Activated CD8-positive, alpha-beta T cell treated with anti-CD3 and anti-CD28 coated beads, Interleukin-2, amount 10 ng/mL, durations not matched to agents 7 days and 5 days (primary cell): ENCODE results near the gene GNAT2. TPM values are rescaled to one million over a fixed set of nuclear protein-coding genes. Genes with fewer than 3 reads are reported as not detected.

Experiments
- ATAC-seq: fragments of 150-1000 bp; cut with Tn5 transposase; one replicate; pipeline ENCODE4 v1.10.0; 2021; ENCODE audit warnings: moderate library complexity
- CTCF ChIA-PET: fragments of 350-600 bp; sonication (Branson Sonifier 250); formaldehyde crosslinking; loops from one replicate; lab custom pipeline; 2021; ENCODE audit warnings: antibody characterized with exemption; lab: Charles Lee
- POLR2A ChIA-PET: fragments of 350-600 bp; sonication (Branson Sonifier 250); formaldehyde crosslinking; loops from one replicate; lab custom pipeline; 2021; ENCODE audit warnings: antibody characterized with exemption; lab: Charles Lee
- DNase-seq: peaks from one replicate; pipeline ENCODE4 v3.0.0-alpha.2; 2020
- H3K27ac Mint-ChIP-seq: one replicate; pipeline ENCODE4 v1.8.0; 2021; ENCODE audit warnings: mild to moderate bottlenecking, mixed read lengths
- H3K27me3 Mint-ChIP-seq: one replicate; pipeline ENCODE4 v1.8.0; 2021; ENCODE audit warnings: low read depth, mixed read lengths
- H3K36me3 Mint-ChIP-seq: one replicate; pipeline ENCODE4 v1.8.0; 2021; ENCODE audit warnings: low read depth, mixed read lengths
- H3K4me1 Mint-ChIP-seq: one replicate; pipeline ENCODE4 v1.8.0; 2021; ENCODE audit warnings: low read depth, mixed read lengths
- H3K4me3 Mint-ChIP-seq: one replicate; pipeline ENCODE4 v1.8.0; 2021; ENCODE audit warnings: mild to moderate bottlenecking, mixed read lengths
- H3K9me3 Mint-ChIP-seq: one replicate; pipeline ENCODE4 v1.8.0; 2022; ENCODE audit warnings: mixed read lengths; ENCODE audit not compliant: insufficient read depth
- total RNA-seq, 2 experiments: library from RNA; stranded (reverse); gene quantifications; one replicate each; pipeline ENCODE4 v1.2.3, GENCODE V29; 2021

The GNAT2 gene
- total RNA-seq, 2 experiments from 2014 or later, result not detected

DNA sequence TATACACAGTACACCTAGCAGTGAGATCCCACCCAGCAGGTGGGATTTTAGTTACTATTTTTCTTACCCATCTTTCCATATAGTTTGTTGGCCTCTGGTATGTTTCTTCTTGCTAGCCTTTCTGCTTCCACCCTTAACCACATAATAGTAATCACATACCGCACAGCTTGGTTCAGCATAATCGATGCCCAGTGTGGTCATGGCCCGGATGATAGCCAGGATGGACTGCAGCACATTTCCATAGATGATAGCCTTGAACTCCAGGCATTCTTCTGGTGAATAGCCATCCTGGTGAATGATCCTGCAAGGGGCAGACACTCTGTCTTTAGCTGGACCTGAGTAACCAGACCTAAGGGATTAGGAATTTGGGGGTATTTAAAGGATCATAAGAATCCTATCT, 9.5 kb downstream of the GNAT2 start:
- ATAC-seq, result no peak
- Mint-ChIP-seq H3K27me3 (peaks cover 3% of the 10 kb centered on the region), H3K9me3 (no peaks in the 10 kb centered on the region), H3K4me3 (no peak overlapping the region), H3K36me3 (no peaks in the 10 kb centered on the region), H3K27ac (no peak overlapping the region), H3K4me1 (no peaks in the 10 kb centered on the region)
- ChIA-PET POLR2A (no interaction called here), CTCF (interaction anchor here (1.0 to 1.3 kb wide), 4 partner anchors 11 to 64 kb away, joined by 3 to 8 read pairs (median 4); no protein-coding TSS in a partner anchor)
- DNase-seq, result no peak

DNA sequence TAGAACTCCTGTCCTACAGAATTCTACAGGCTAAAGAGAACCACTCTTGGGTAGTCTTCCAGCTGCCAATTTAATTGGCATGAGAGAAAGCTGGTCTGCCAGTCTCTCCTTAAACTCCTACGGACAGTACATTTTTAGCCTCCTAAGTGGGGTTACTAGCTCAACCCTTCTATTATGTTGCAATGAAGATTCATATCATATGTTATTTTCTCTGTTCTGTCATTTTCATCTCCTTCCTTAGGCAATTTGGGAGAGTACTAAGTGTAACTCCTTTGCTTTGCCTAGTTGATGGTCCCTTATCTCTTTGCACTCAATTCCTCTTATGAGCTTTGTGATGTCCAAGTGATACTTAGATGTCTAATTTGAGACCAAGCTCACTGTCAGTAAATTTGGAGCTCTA, 14.0 kb downstream of the GNAT2 start:
- Mint-ChIP-seq H3K4me1 (peaks cover 3% of the 10 kb centered on the region), H3K27ac (no peak overlapping the region), H3K27me3 (no peaks in the 10 kb centered on the region), H3K4me3 (no peak overlapping the region), H3K9me3 (no peaks in the 10 kb centered on the region), H3K36me3 (peaks cover 3% of the 10 kb centered on the region)
- POLR2A ChIA-PET, result no interaction called here
- ATAC-seq, result no peak
- CTCF ChIA-PET, result interaction anchor here (1.4 to 1.9 kb wide), 2 partner anchors 34 to 57 kb away, joined by 5 to 9 read pairs; partner anchors contain the start of gene GNAI3
- no peak for DNase-seq

DNA sequence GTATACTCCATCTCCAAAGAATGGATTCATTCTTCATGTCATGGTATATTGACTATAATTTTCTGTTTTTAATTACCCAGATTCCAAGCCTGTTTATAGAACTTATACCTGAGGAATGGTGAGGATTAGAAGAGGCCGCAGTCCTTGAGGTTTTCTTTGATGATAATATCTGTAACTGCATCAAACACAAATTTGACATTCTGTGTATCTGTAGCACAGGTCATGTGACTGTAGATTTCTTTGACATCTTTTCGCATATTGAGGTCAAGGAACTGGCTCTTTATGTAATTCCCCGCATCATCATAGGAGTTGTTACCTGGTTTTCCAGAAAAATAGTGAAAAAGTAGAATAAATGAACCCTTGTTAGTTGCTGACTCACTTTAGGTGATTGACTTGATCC, 16.2 kb downstream of the GNAT2 start:
- Mint-ChIP-seq H3K36me3 (peaks cover 17% of the 10 kb centered on the region), H3K4me3 (no peak overlapping the region), H3K27ac (no peak overlapping the region), H3K4me1 (peaks cover 3% of the 10 kb centered on the region), H3K27me3 (no peaks in the 10 kb centered on the region), H3K9me3 (no peaks in the 10 kb centered on the region)
- ChIA-PET CTCF (no interaction called here), POLR2A (no interaction called here)
- ATAC-seq (no peak), DNase-seq (no peak)

DNA sequence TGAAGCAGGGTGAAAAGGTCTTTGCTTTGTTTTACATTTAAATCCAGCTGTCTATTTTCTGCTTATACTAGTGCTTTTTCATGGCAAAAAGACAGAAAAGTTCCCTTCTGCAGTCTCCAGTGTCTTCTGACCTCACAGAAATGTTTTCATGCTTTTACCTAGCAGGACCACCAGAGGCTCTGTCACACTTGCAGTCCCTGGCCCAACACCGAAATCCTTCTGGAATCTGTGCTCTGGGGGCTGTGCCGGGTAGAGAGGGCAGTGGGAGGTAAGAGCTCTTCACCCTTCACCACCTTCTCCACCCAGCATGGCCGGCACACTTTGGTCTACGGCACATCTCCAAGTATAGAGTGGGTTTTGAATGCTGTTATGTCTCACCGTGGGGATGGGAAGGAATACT, 20.8 kb downstream of the GNAT2 start:
- Mint-ChIP-seq H3K27me3 (no peaks in the 10 kb centered on the region), H3K4me3 (no peak overlapping the region), H3K36me3 (peaks cover 43% of the 10 kb centered on the region), H3K27ac (no peak overlapping the region), H3K4me1 (peaks cover 3% of the 10 kb centered on the region), H3K9me3 (no peaks in the 10 kb centered on the region)
- ATAC-seq, result no peak
- CTCF ChIA-PET, result interaction anchor here (1.6 kb wide), 1 partner anchor 10 kb away, joined by 4 read pairs; no protein-coding TSS in a partner anchor
- no peak for DNase-seq
- POLR2A ChIA-PET, result no interaction called here

DNA sequence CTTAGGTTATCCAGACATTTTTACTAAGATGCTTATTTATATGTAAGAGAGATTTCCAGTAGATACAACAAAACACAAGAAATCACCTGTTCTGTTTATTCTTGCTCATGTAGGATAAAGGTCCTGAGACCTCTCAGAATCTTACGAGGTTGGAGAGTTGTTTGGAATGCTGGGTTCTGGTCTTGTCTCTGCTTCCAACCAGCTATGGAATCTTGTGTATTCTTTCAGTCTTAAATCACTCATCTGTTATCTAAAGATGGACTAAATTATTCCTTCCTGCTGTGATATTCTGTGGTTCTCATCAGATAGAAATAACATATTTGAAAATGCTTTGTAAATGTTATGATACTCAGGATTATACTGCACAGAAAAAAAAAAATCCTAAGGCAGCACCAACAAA, 21.3 kb downstream of the GNAT2 start:
- Mint-ChIP-seq H3K36me3 (peaks cover 45% of the 10 kb centered on the region), H3K27ac (no peak overlapping the region), H3K4me1 (peaks cover 3% of the 10 kb centered on the region), H3K9me3 (no peaks in the 10 kb centered on the region), H3K27me3 (no peaks in the 10 kb centered on the region), H3K4me3 (no peak overlapping the region)
- CTCF ChIA-PET, result interaction anchor here (1.6 kb wide), 1 partner anchor 11 kb away, joined by 4 read pairs; no protein-coding TSS in a partner anchor
- POLR2A ChIA-PET, result interaction anchor here (1.2 kb wide), 1 partner anchor 50 kb away, joined by 3 read pairs; the partner anchor contains the start of gene GNAI3
- no peak for ATAC-seq
- DNase-seq, result no peak

DNA sequence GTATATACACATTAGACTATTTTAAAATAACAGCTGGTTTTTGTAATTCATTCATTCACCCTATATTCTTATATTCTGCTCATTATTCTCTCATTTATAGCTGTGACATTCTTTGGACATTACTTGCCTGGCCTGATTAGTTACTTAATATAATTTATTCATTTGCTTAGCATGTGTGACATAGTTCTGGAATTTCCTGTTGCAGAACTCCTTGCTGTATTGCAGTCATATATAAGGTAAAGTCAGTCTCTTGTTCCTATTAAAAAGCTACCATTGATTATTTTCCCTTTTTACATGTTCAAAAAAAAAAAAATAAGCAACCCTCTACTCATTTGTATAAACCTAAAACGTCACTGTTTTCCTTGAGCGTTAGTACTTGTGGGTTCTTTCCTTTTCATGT, 23.9 kb downstream of the GNAT2 start:
- ATAC-seq (no peak), DNase-seq (no peak)
- Mint-ChIP-seq H3K9me3 (no peaks in the 10 kb centered on the region), H3K27me3 (no peaks in the 10 kb centered on the region), H3K36me3 (peaks cover 58% of the 10 kb centered on the region), H3K4me3 (no peak overlapping the region), H3K4me1 (no peaks in the 10 kb centered on the region), H3K27ac (no peak overlapping the region)
- ChIA-PET POLR2A (interaction anchor here (0.9 kb wide), 1 partner anchor 13 kb away, joined by 3 read pairs; no protein-coding TSS in a partner anchor), CTCF (interaction anchor here (0.6 to 2.1 kb wide), 2 partner anchors 44 to 63 kb away, joined by 3 to 5 read pairs; no protein-coding TSS in a partner anchor)

DNA sequence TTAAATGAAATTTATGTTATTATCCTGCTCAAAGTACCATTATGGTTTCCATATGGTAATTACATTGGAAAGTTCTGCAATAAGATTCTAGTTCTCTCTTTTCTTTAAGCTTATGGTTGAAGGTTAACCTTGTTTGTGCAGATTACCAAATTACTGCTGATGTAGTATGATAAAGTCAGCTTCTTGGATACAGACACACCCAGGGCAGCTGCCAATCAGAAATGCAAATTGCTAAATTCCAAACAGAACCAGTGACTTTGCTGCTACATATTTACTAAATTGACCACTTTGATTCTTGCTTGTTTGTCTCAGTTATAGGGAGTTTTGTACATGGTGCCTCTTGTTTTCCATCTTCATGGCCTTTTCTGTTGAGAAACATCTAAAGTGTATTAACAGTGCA, 26.5 kb downstream of the GNAT2 start:
- no peak for ATAC-seq
- H3K4me1 Mint-ChIP-seq, result no peaks in the 10 kb centered on the region
- H3K27ac Mint-ChIP-seq, result no peak overlapping the region
- POLR2A ChIA-PET, result no interaction called here
- H3K4me3 Mint-ChIP-seq, result no peak overlapping the region
- no peaks in the 10 kb centered on the region for H3K9me3 Mint-ChIP-seq
- H3K36me3 Mint-ChIP-seq, result peaks cover 58% of the 10 kb centered on the region
- H3K27me3 Mint-ChIP-seq, result no peaks in the 10 kb centered on the region
- CTCF ChIA-PET, result interaction anchor here (0.9 to 1.1 kb wide), 3 partner anchors 9 to 47 kb away, joined by 3 to 4 read pairs (median 3); no protein-coding TSS in a partner anchor
- no peak for DNase-seq

DNA sequence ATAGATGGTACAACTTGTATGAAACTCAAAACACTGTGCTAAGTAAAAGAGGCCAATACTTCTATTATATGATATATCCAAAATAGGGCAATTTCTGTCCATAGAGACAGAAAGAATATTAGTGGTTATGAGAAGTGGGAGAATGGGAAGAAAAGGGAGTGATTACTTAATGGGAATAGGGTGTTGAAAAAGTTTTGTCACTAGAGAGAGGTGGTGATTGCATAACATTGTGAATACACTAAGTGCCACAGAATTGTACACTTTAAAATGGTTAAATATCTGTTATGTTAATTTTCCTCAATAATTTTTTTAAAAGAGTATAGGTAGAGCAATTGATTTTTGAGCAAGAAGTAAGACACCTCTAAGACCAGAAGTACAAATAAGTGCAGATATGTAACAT, 29.7 kb downstream of the GNAT2 start:
- CTCF ChIA-PET, result no interaction called here
- Mint-ChIP-seq H3K27me3 (no peaks in the 10 kb centered on the region), H3K36me3 (peaks cover 62% of the 10 kb centered on the region), H3K4me3 (no peak overlapping the region), H3K27ac (no peak overlapping the region), H3K4me1 (no peaks in the 10 kb centered on the region), H3K9me3 (no peaks in the 10 kb centered on the region)
- DNase-seq (no peak), ATAC-seq (no peak)
- POLR2A ChIA-PET, result interaction anchor here (1.2 kb wide), 1 partner anchor 11 kb away, joined by 5 read pairs; no protein-coding TSS in a partner anchor

DNA sequence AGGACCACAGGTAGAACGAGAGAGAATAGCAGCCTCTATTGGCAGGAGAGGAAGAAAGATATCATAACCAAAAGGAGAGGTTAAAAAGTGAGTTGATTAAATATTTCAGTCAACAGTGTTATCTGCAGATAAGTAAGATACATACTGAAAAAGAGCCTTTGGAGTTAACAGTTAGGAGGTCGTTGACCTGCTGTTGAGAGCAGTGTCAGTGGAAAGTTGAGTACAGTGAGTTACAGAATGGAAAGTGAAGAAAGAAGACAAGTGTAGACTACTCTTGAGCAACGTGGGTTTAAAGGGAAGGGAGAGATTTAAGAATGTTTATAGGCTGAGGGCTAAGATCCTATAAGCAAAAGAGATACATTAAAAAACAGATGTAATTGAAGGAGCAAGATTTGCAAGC, 30.2 kb downstream of the GNAT2 start:
- H3K27me3 Mint-ChIP-seq, result no peaks in the 10 kb centered on the region
- H3K4me1 Mint-ChIP-seq, result no peaks in the 10 kb centered on the region
- ChIA-PET POLR2A (no interaction called here), CTCF (no interaction called here)
- H3K36me3 Mint-ChIP-seq, result peaks cover 64% of the 10 kb centered on the region
- no peak overlapping the region for H3K4me3 Mint-ChIP-seq
- no peaks in the 10 kb centered on the region for H3K9me3 Mint-ChIP-seq
- no peak overlapping the region for H3K27ac Mint-ChIP-seq
- ATAC-seq, result no peak
- no peak for DNase-seq

DNA sequence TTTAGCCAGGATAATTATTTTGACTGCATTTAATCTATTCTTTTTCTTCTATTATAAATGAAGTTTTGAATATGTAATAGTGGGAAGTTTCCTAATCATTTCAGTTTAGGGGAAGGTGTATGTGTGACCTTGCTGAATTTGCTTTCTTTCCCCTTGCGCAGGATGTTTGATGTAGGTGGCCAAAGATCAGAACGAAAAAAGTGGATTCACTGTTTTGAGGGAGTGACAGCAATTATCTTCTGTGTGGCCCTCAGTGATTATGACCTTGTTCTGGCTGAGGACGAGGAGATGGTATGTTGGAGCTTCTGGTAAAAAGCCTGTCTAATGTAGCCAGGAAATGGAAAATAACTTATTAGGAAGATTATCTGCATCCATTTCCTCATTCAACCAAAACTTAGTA, 33.4 kb downstream of the GNAT2 start:
- ChIA-PET CTCF (interaction anchor here (1.3 kb wide), 1 partner anchor 54 kb away, joined by 3 read pairs; no protein-coding TSS in a partner anchor), POLR2A (no interaction called here)
- no peak overlapping the region for H3K27ac Mint-ChIP-seq
- H3K27me3 Mint-ChIP-seq, result no peaks in the 10 kb centered on the region
- no peak for DNase-seq
- ATAC-seq, result no peak
- H3K4me1 Mint-ChIP-seq, result no peaks in the 10 kb centered on the region
- H3K36me3 Mint-ChIP-seq, result peaks cover 60% of the 10 kb centered on the region
- no peak overlapping the region for H3K4me3 Mint-ChIP-seq
- H3K9me3 Mint-ChIP-seq, result no peaks in the 10 kb centered on the region

DNA sequence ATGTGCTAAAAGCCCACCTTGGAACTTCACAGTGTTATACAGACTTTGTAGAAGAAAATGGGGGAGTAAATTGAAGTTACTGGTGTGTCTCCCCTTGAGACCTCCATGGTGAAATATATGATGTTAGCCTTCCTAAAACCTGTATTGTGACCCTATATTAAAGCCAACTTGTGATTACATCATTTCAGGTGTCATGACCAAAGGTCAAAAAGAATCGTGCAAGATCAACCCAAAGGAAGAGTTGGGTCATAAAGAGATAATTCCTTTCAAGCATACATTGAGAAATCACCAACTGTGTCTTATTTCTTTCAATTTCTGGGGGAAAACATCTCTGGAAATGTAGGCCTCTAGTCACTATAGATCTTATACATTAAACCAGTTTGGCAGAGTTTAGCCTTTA, 34.6 kb downstream of the GNAT2 start:
- ChIA-PET POLR2A (no interaction called here), CTCF (no interaction called here)
- peaks cover 64% of the 10 kb centered on the region for H3K36me3 Mint-ChIP-seq
- no peaks in the 10 kb centered on the region for H3K9me3 Mint-ChIP-seq
- no peak overlapping the region for H3K4me3 Mint-ChIP-seq
- H3K4me1 Mint-ChIP-seq, result no peaks in the 10 kb centered on the region
- no peak overlapping the region for H3K27ac Mint-ChIP-seq
- no peaks in the 10 kb centered on the region for H3K27me3 Mint-ChIP-seq
- ATAC-seq (no peak), DNase-seq (no peak)

DNA sequence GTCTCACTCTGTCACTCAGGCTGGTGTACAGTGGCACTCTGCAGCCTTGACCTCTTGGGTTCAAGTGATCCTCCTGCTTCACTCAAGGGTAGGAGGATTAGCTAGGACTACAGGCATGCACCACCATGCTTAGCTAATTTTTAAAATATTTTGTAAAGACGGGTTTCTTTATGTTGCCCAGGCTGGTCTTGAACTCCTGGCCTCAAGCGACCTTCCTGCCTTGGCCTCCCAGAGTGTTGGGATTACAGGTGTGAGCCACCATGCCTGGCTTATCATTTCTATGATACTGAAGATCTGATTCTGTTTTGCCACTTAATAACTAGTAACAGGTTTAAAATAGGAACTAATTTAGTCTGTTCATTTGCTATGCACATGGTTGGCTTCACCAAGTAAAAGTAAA, 37.4 kb downstream of the GNAT2 start:
- Mint-ChIP-seq H3K27me3 (no peaks in the 10 kb centered on the region), H3K4me3 (no peak overlapping the region), H3K27ac (no peak overlapping the region), H3K36me3 (peaks cover 60% of the 10 kb centered on the region), H3K4me1 (no peaks in the 10 kb centered on the region), H3K9me3 (no peaks in the 10 kb centered on the region)
- ChIA-PET CTCF (interaction anchor here (1.6 kb wide), 1 partner anchor 58 kb away, joined by 3 read pairs; no protein-coding TSS in a partner anchor), POLR2A (no interaction called here)
- no peak for ATAC-seq
- DNase-seq, result no peak
